Measurements from ENCODE around the gene DHDH.

DHDH gene

GRCh38 chr19:48991011-48991609 is 57.6 kb downstream of the DHDH start:
- Mint-ChIP-seq H3K4me1 (peaks cover 43% of the 10 kb centered on the region), H3K9me3 (no peaks in the 10 kb centered on the region), H3K27ac (no peak overlapping the region), H3K36me3 (peaks cover 14% of the 10 kb centered on the region), H3K27me3 (no peaks in the 10 kb centered on the region), H3K4me3 (peak overlapping the region; percentile 54)
- ATAC-seq (ENCODE audit: low read depth) = no peak
- DNase-seq (ENCODE audit: low spot score in 2 of 2) = no peak

- peaks cover 14% of the 10 kb centered on the region for H3K36me3 Mint-ChIP-seq
- H3K4me1 Mint-ChIP-seq = peaks cover 43% of the 10 kb centered on the region
- H3K27me3 Mint-ChIP-seq = no peaks in the 10 kb centered on the region
- no peak for DNase-seq (ENCODE audit: low spot score in 2 of 2)
- peak overlapping the region; percentile 95 for H3K4me3 Mint-ChIP-seq
- peak overlapping the region; percentile 95 for H3K27ac Mint-ChIP-seq
- H3K9me3 Mint-ChIP-seq = no peaks in the 10 kb centered on the region
- no peak for ATAC-seq (ENCODE audit: low read depth)
Observed at GRCh38 chr19:48991873-48992580, 58.5 kb downstream of the DHDH start.

- Mint-ChIP-seq H3K4me1 (peaks cover 41% of the 10 kb centered on the region), H3K9me3 (no peaks in the 10 kb centered on the region), H3K27me3 (no peaks in the 10 kb centered on the region), H3K36me3 (peaks cover 14% of the 10 kb centered on the region), H3K27ac (peak overlapping the region; percentile 95), H3K4me3 (peak overlapping the region; percentile 95)
- no peak for DNase-seq (ENCODE audit: low spot score in 2 of 2)
- no peak for ATAC-seq (ENCODE audit: low read depth)
Observed at GRCh38 chr19:48992581-48993174, 59.2 kb downstream of the DHDH start.

GRCh38 chr19:48993175-48994034 is 59.9 kb downstream of the DHDH start, which contains the start of the genes GYS1 and RUVBL2:
TSS of gene GYS1 (minus strand) at chr19:48993309. CDS start at chr19:48993112, 197 bp downstream.
TSS of gene RUVBL2 (plus strand) at chr19:48993887. CDS start at chr19:48993912, 25 bp downstream.
- Mint-ChIP-seq H3K27ac (peak within 1 kb of the TSS; percentile 95), H3K9me3 (no peaks in the 10 kb centered on the region), H3K27me3 (no peaks in the 10 kb centered on the region), H3K4me3 (peak within 1 kb of the TSS; percentile 95), H3K4me1 (peaks cover 40% of the 10 kb centered on the region), H3K36me3 (peaks cover 11% of the 10 kb centered on the region)
- ATAC-seq (ENCODE audit: low read depth) (peak; percentile 88), DNase-seq (ENCODE audit: low spot score in 2 of 2) (peak; percentile 93 to 98)

- no peak for ATAC-seq (ENCODE audit: low read depth)
- Mint-ChIP-seq H3K27ac (peak overlapping the region; percentile 95), H3K36me3 (peaks cover 7% of the 10 kb centered on the region), H3K9me3 (no peaks in the 10 kb centered on the region), H3K4me1 (peaks cover 37% of the 10 kb centered on the region), H3K4me3 (peak overlapping the region; percentile 95), H3K27me3 (no peaks in the 10 kb centered on the region)
- DNase-seq (ENCODE audit: low spot score in 2 of 2) = no peak
Observed at GRCh38 chr19:48994035-48994386, 60.5 kb downstream of the DHDH start.
